ENCODE data around the gene TTLL13. TPM values are rescaled to one million over a fixed set of nuclear protein-coding genes. Genes with fewer than 3 reads are reported as not detected.

TTLL13 gene
- total and polyA plus RNA-seq, 8 donors, result 0.10 TPM; not detected in 7

GRCh38 chr15:90205050-90205848, 44.1 kb upstream of the TTLL13 start:
- H3K36me3 ChIP-seq, result peaks cover 0 to 59% (median 31%) of the 10 kb centered on the region in 4 donors
- no peak overlapping the region for H3K4me3 ChIP-seq
- H3K27ac ChIP-seq, result no peak overlapping the region

GRCh38 chr15:90205886-90206285, 43.5 kb upstream of the TTLL13 start:
- Histone ChIP-seq H3K27ac (no peak overlapping the region), H3K27me3 (no peaks in the 10 kb centered on the region), H3K4me3 (no peak overlapping the region), H3K36me3 (peaks cover 0 to 65% (median 31%) of the 10 kb centered on the region in 4 donors), H3K9me3 (no peaks in the 10 kb centered on the region), H3K4me1 (peaks cover 37 to 77% (median 63%) of the 10 kb centered on the region in 4 donors)
- DNase-seq, result no peak
- 75 to 91% (median 82%) methylated on average over 5 of the region's 5 CpGs for WGBS, 5 donors
- TF ChIP-seq POLR2AphosphoS5 (IDR thresholded peaks at IDR 0.05) (no peak), POLR2A (IDR thresholded peaks at IDR 0.05) (no peak), CTCF (IDR thresholded peaks at IDR 0.05) (no peak), EP300 (IDR thresholded peaks at IDR 0.05) (no peak)
- intact Hi-C loops (cut with DNase I; ENCODE audit: low total_unique reads), result no loop called here

More at GRCh38 chr15:90205050-90205848, 44.1 kb upstream of the TTLL13 start:
- WGBS, 5 donors, result 80 to 92% (median 86%) methylated on average over 9 to 10 of the region's 10 CpGs
- H3K27me3 ChIP-seq, result no peaks in the 10 kb centered on the region
- intact Hi-C loops (cut with DNase I; ENCODE audit: low total_unique reads), result no loop called here
- H3K9me3 ChIP-seq, result no peaks in the 10 kb centered on the region
- TF ChIP-seq CTCF (IDR thresholded peaks at IDR 0.05) (no peak), POLR2A (IDR thresholded peaks at IDR 0.05) (no peak), EP300 (IDR thresholded peaks at IDR 0.05) (no peak), POLR2AphosphoS5 (IDR thresholded peaks at IDR 0.05) (no peak)
- DNase-seq, result no peak
- peaks cover 31 to 77% (median 63%) of the 10 kb centered on the region in 4 donors for H3K4me1 ChIP-seq

- H3K4me3 ChIP-seq, result no peak overlapping the region
- 84 to 93% (median 90%) methylated on average over 6 of the region's 6 CpGs for WGBS, 5 donors
- no peak for TF ChIP-seq POLR2A (IDR thresholded peaks at IDR 0.05)
- TF ChIP-seq EP300 (IDR thresholded peaks at IDR 0.05), result no peak
- TF ChIP-seq CTCF (IDR thresholded peaks at IDR 0.05), result no peak
- no peak for TF ChIP-seq POLR2AphosphoS5 (IDR thresholded peaks at IDR 0.05)
- no peaks in the 10 kb centered on the region for H3K27me3 ChIP-seq
- peaks cover 46 to 81% (median 66%) of the 10 kb centered on the region in 4 donors for H3K4me1 ChIP-seq
- H3K27ac ChIP-seq, result no peak overlapping the region
- H3K36me3 ChIP-seq, result peaks cover 0 to 65% (median 31%) of the 10 kb centered on the region in 4 donors
- no peaks in the 10 kb centered on the region for H3K9me3 ChIP-seq
- intact Hi-C loops (cut with DNase I; ENCODE audit: low total_unique reads), result no loop called here
- DNase-seq, result no peak
These were observed 42.1 kb upstream of the TTLL13 start for GRCh38 chr15:90207252-90207651.

- no peaks in the 10 kb centered on the region for H3K27me3 ChIP-seq
- peaks cover 46 to 81% (median 66%) of the 10 kb centered on the region in 4 donors for H3K4me1 ChIP-seq
- intact Hi-C loops (cut with DNase I; ENCODE audit: low total_unique reads), result no loop called here
- no peak for TF ChIP-seq POLR2A (IDR thresholded peaks at IDR 0.05)
- no peaks in the 10 kb centered on the region for H3K9me3 ChIP-seq
- H3K4me3 ChIP-seq, result no peak overlapping the region
- no peak overlapping the region for H3K27ac ChIP-seq
- DNase-seq, result no peak
- 77 to 83% (median 78%) methylated on average over 6 of the region's 6 CpGs for WGBS, 5 donors
- H3K36me3 ChIP-seq, result peaks cover 0 to 63% (median 32%) of the 10 kb centered on the region in 4 donors
These were observed 41.0 kb upstream of the TTLL13 start for GRCh38 chr15:90208356-90208755.

- Histone ChIP-seq H3K36me3 (peaks cover 0 to 53% (median 26%) of the 10 kb centered on the region in 4 donors), H3K4me3 (no peak overlapping the region), H3K27me3 (no peaks in the 10 kb centered on the region), H3K4me1 (peaks cover 42 to 81% (median 62%) of the 10 kb centered on the region in 4 donors), H3K9me3 (no peaks in the 10 kb centered on the region), H3K27ac (peak overlapping the region in 4 of 5 donors; percentile 9 to 89 (median 86))
- DNase-seq, result no peak
- 66 to 83% (median 72%) methylated on average over 9 of the region's 9 CpGs for WGBS, 5 donors
- TF ChIP-seq POLR2AphosphoS5 (IDR thresholded peaks at IDR 0.05), result no peak
- no peak for TF ChIP-seq EP300 (IDR thresholded peaks at IDR 0.05)
- TF ChIP-seq CTCF (IDR thresholded peaks at IDR 0.05), result no peak
- no peak for TF ChIP-seq POLR2A (IDR thresholded peaks at IDR 0.05)
- intact Hi-C loops (cut with DNase I; ENCODE audit: low total_unique reads), result no loop called here
These were observed 39.8 kb upstream of the TTLL13 start for GRCh38 chr15:90209591-90209990.
